GM18951 (cell line): ENCODE data around the gene CHAD.
"Not testable (repeated sequence)": the region's sequence is repeated elsewhere in the genome, so short reads cannot be mapped to it uniquely, and the experiment has no call there.

Source experiments
- POLR2A ChIP-seq: IDR thresholded peaks from 4 replicates; pipeline ENCODE4 v1.6.1; 2011; ENCODE audit warnings: mild to moderate bottlenecking; ENCODE audit not compliant: insufficient read length, insufficient read depth; ENCODE audit errors: extremely low read depth
- in situ Hi-C: fragments of 300-500 bp; cut with MboI; formaldehyde crosslinking; loops from one replicate; pipeline ENCODE4 v1.12.0; 2022; ENCODE audit warnings: low sequenced_read_pairs, mixed read lengths, inconsistent platforms; ENCODE audit not compliant: unreplicated experiment

Gene CHAD

DNA sequence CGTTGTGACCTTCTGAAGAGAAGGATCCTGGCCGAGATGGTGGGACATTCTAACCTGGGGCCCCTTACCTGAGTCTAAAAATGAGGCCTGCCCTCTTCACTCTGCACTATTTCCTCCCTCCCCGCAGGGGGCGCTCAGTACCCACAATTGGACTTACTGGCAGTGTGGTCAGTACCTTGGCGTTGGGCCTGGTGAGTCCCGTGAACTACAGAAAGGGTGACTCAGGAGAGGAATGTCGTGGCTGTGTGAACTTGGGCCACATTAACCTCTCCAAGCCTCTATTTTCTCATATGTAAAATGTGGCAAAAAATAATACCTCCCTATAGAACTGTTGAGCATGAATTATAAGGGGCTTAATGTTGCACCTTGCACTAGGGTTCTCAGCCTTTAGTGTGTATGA, 13.8 kb upstream of the CHAD start:
- in situ Hi-C loops, result no loop called here
- TF ChIP-seq POLR2A, result no peak

DNA sequence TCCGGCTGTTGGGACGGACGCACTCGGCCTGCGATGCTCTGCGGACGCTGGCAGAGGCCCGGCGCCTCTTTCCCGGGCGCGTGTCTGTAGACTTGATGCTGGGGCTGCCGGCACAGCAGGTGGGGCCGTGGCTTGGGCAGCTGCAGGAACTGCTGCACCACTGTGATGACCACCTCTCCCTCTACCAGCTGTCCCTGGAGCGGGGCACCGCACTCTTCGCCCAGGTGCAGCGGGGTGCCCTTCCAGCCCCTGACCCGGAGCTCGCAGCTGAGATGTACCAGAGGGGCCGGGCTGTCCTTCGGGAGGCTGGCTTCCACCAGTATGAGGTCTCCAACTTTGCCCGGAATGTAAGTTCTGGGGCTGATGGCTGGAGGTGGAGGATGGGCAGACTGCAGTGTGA, 13.4 kb upstream of the CHAD start:
- TF ChIP-seq POLR2A, result no peak
- in situ Hi-C loops, result no loop called here

DNA sequence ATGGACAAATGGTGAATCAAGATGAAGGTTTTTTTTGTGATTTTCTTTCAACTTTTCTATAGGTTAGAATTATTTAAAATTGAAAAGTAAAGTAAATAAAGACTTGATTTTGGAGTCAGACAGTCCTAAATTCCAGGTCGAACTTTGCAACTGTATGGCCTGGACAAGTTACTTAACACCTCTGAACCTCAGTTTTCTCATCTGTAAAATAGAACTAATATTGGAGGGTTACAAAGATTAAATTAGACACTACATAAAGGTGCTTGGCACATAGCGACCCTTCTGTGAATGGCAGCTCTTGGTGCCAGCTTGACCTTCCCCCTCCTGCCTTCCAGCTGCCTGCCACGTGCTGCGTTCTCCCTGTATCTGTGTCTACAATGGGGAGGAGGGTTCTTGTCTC, 13.0 kb upstream of the CHAD start:
- TF ChIP-seq POLR2A, result no peak
- in situ Hi-C loops, result no loop called here

DNA sequence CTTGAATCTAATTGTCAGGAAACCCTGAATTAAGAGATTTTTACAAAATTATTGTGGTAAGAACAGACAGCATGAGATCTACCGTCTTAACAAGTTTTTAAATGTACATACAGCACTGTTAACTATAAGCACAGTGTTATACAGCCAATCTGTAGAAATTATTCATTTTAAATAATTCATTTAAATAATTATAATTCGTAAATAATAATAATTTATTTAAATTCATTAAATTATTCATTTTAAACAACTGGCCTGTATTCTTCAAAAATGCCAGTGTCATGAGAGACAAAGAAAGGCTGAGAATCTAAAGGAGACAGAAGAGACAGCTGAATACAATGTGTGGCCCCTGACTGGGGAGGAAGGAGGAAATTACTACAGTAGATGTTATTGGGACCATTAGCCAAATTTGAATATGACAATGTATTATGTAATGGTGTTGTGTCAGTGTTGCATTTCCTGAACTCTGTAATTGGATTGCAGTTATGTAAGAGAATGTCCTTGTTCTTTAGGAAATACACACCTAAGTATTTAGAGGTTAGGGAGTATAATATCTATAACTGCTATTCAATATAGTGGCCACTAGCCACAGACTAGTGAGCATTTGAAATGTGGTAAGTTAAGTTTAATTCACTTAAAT, 12.3 kb upstream of the CHAD start:
- in situ Hi-C loops, result no loop called here
- no peak for TF ChIP-seq POLR2A

DNA sequence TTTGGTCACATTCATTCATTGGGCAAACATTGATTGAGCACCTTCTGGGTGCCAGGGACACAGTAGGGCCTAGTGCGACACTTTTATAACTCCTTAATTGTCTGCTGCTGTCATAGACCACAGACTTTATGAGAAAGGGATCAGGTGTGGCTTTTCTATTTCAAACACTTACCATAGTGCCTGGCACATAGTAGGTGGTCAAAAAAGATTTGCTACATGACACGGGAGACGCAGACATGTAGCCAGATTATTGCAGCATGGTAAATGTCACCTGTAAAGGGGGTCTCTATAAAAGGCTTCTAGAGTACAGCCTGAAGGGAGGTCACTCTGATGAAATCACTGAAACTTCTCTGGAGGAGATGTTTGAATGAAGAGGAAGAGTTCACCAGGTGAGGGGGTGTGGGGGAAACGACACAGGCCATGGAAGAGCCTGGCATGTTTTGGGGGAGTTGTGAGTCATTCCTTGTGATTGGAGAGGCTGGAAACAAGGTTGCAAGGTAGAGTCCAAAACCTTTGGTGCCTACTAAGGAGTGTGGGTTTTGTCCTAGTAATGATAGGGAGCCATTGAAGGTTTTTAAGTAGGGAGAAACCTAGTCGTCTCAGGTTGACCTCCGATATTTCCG, 11.6 kb upstream of the CHAD start:
- no peak for TF ChIP-seq POLR2A
- in situ Hi-C loops, result no loop called here

DNA sequence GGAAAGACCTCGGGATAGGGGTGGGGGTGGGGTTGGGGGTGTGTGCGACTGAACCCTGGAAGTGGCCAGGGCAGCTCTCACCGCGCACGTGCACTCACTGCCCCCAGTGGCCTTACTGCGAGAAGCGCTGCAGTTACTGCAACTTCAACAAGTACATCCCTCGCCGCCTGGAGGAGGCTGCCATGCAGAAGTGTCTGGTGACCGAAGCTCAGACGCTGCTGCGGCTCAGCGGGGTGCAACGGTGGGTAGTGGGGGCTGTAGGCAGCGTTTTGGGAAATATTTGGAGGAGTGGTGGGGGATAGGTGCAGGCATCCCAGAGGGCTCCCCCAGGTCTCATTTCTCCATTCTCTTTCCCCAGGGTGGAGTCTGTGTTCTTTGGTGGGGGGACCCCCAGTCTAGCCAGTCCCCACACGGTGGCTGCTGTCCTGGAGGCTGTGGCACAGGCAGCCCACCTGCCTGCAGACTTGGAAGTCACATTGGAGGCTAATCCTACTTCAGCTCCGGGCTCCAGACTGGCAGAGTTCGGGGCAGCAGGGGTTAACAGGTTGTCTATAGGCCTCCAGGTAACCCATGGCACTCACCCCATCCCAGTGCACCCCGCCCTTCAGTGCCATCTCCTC, 11.0 kb upstream of the CHAD start:
- TF ChIP-seq POLR2A, result no peak
- in situ Hi-C loops, result no loop called here

DNA sequence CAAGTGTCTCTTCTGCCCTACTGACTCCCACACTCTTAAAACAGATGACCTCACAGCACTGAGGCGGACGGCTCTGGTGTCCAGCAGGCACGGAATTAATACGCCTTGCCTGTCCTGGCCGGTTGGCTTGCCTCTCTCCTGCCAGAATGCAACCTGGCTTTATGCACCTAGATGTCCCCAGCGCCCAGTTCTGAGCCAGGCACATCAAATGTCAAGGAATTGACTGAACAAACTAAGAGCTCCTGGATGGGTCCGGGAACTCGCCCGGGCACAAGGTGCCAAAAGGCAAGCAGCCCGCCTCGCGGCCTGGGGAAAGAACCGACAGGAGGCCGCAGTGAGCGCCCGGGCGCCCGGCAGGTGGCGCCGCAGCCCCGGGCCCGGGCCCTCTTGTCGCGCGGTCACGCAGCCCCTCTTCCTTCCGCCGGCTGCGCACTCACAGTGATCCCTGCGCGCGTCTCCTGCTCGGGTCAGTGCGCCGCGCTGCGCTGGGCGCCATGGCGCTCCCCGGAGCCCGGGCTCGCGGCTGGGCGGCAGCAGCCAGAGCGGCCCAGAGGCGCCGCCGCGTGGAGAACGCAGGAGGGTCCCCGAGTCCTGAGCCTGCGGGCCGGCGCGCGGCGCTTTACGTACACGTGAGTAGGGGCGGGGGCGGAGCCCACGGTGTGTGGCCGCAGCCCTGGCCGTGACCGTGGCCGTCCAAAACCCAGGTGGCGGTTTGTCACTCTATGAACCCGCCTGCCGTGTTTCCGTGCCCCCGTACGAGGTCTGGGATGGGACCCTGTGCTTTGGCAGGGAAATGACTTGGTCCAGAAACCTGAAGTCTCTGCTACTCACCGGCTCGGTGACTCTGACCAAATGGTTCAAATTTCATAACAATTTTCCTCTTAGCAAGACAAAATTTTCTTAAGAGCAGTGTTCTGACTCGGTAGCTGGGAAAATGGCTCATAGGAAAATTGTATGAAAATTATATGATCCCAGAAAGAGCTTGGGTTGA, 10.0 kb upstream of the CHAD start, which contains the start of gene RSAD1:
RSAD1 (plus strand) TSS at position 470 of the 991 bp plus-strand sequence; CDS start at position 495, 25 bp downstream.
- in situ Hi-C loops, result no loop called here
- peak; percentile 95 for TF ChIP-seq POLR2A

DNA sequence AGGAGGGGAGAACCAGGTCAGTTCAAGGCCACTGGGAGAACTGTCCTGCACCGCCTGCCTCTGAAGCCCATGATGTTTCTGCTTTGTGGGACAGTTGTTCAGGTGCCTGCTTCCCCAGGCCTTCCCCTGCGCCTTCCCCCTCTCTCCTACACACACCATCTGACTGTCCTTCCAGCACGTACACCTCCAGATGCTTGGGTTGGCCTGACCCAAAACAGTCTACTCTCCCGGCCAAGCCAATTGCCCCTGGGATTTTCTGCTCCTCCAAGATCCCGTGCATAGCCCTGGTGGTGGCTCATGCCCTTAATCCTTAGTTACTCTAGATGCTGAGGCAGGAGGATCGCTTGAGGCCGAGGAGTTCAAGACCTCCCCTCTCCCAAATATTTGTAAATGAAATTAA, 9.3 kb upstream of the CHAD start:
- TF ChIP-seq POLR2A, result no peak
- in situ Hi-C loops, result no loop called here

DNA sequence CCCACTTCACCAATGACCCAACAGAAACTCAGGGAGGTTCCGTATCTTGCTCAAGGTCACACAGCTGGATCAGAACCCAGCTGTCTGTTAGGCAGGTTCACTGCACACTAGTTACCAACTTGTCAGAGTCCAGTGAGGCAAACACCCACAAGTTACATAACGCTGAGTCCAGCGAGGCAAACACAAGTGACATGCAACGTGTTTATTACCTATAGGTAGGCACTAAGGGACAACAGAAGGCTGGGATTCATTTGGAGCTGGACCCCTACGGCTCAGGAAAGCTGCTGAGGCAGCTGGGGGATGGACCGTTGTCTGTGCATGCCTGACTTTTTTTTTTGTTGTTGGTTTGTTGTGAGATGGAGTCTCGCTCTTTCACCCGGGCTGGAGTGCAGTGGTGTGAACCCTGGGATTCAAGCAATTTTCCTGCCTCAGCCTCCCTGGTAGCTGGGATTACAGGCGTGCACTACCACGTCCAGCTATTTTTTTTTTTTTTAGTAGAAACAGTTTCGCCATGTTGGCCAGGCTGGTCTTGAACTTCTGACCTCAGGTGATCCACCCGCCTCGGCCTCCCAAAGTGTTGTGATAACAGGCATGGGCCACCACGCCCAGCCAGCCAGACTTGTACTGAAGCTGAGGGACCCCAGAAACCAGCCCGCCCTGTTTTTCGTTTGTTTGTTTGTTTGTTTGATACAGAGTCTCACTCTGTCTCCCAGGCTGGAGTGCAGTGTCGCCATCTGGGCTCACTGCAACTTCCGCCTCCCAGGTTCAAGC, 8.1 kb upstream of the CHAD start:
- in situ Hi-C loops, result no loop called here
- no peak for TF ChIP-seq POLR2A

DNA sequence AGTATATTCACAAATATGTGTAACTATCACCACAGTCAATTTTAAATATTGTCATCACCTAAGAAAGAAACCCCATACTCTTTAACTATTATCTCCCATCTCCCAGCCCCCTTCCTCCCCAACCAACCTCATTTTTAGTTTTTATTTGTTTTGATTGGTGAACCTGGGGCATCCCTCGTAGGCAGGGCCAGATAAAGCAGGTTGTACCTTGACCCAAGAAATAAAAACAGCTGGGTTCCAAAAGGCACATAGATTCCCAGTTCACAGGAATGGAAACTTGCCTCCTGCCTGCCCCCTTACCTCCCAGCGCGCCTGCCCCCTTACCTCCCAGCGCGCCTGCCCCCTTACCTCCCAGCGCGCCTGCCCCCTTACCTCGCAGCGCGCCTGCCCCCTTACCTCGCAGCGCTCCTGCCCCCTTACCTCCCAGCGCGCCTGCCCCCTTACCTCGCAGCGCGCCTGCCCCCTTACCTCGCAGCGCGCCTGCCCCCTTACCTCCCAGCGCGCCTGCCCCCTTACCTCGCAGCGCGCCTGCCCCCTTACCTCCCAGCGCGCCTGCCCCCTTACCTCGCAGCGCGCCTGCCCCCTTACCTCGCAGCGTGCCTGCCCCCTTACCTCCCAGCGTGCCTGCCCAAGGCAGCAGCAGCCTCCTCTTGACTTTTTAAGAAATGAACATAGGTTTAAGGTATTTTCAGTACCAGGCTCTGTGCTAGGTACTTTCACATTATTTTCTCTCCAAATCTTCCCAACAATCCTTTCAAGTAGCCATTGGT, 7.3 kb upstream of the CHAD start:
- in situ Hi-C loops, result not testable (repeated sequence)

DNA sequence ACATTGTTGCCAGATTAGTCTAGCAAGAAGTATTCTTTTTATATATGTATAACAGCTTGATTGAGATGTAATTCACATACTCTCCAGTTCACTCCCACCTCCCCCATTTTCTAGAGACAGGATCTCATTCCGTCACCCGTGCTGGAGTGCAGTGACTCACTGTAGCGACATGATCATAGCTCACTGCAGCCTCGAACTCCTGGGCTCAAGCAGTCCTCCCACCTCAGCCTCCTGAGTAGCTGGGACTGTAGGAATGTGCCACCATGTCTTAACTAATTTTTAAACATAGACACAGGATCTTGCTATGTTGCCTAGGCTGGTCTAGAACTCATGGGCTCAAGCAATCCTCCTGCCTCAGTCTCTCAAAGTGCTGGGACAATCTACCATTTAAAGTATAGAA, 6.7 kb upstream of the CHAD start:
- in situ Hi-C loops, result no loop called here
- no peak for TF ChIP-seq POLR2A

DNA sequence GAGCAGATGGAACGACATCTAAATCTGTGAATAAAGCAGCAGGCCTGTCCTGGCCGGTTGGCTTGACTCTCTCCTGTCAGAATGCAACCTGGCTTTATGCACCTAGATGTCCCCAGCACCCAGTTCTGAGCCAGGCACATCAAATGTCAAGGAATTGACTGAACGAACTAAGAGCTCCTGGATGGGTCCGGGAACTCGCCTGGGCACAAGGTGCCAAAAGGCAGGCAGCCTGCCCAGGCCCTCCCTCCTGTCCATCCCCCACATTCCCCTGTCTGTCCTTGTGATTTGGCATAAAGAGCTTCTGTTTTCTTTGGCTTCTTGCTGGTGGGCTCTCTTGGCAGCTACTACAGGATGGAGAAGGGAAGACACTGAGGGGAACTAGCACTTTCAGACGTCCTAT, 5.8 kb upstream of the CHAD start:
- in situ Hi-C loops, result no loop called here
- no peak for TF ChIP-seq POLR2A
